Erythroblast (primary cell): ENCODE data around the gene RAB22A.

Experiments
- GATA1 ChIP-seq: IDR thresholded peaks from 2 replicates; pipeline ENCODE4 v1.6.1; 2011; ENCODE audit warnings: low read depth, mild to moderate bottlenecking, control low read depth, low read length, moderate library complexity
- POLR2A ChIP-seq: IDR thresholded peaks from 2 replicates; pipeline ENCODE4 v1.6.1; 2011; ENCODE audit warnings: mild to moderate bottlenecking, low read length

DNA sequence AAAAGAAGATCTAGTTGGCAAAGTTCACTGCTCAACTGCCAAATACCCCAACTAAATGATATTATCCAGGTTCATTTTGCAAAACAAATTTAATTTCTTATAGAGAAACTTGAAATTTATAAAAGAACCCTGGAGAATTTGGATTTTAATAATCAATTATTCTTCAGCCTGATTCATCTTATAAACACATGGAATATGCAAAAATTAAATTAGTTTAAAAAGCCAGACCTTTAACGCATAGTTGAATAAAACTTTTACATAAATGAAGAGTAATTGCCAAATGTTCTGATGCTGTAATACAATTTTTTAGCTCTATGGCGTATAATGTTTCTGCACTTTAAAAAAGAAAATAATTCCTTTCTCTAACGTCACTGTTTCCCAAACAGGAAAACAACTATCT, 47.9 kb upstream of the RAB22A start:
- TF ChIP-seq POLR2A (no peak), GATA1 (no peak)
